MG63 (cell line): ENCODE data around the gene LTN1. TPM values are rescaled to one million over a fixed set of nuclear protein-coding genes. Genes with fewer than 3 reads are reported as not detected.

Source experiments
- total RNA-seq: library from RNA; depleted of rRNA; stranded (reverse); fragments of >200 nt; shearing (Covaris generic); gene quantifications from 2 replicates; pipeline ENCODE4 v1.2.3, GENCODE V29; 2014; ENCODE audit warnings: low replicate concordance; rRNA removed

The LTN1 gene
- total RNA-seq, 1 experiment from 2014 or later: 9.0 TPM

Other genes starting within 250 kb of the LTN1 start
- gene RWDD2B, start 26.5 kb upstream of the LTN1 start, total RNA-seq: 7.3 and 8.4 TPM in 2 replicates
- 27.8 and 41.8 TPM in 2 replicates for gene USP16, start 31.8 kb upstream of the LTN1 start, total RNA-seq
- gene CCT8, start 80.8 kb upstream of the LTN1 start, total RNA-seq: 312 and 373 TPM in 2 replicates
- gene MAP3K7CL, start 137.8 kb upstream of the LTN1 start, total RNA-seq: 28.3 and 41.5 TPM in 2 replicates